Mucosa of gallbladder (tissue), 1 donor: Measurements from ENCODE around the gene DIP2A. TPM values are rescaled to one million over a fixed set of nuclear protein-coding genes. Genes with fewer than 3 reads are reported as not detected.
"Not testable (repeated sequence)": the region's sequence is repeated elsewhere in the genome, so short reads cannot be mapped to it uniquely, and the experiment has no call there.

Source experiments
- DNase-seq: peaks from one replicate; pipeline ENCODE4 v3.0.0-alpha.2; 2020; ENCODE audit warnings: low spot score
- total RNA-seq: library from RNA; stranded (reverse); gene quantifications from one replicate; pipeline ENCODE4 v1.2.1, GENCODE V29; 2021
- donor health status: DM: no; HTN: no; CAD: no.

DIP2A gene
- total RNA-seq, 1 donor from 2014 or later: 42.5 TPM

GRCh38 chr21:46426313-46427046, 32.2 kb upstream of the DIP2A start:
- no peak for DNase-seq

GRCh38 chr21:46427516-46427915, 31.2 kb upstream of the DIP2A start:
- DNase-seq: no peak

GRCh38 chr21:46428286-46428685, 30.4 kb upstream of the DIP2A start:
- no peak for DNase-seq

- no peak for DNase-seq
Observed at GRCh38 chr21:46428987-46429710, 29.5 kb upstream of the DIP2A start.

- DNase-seq: no peak
Observed at GRCh38 chr21:46429754-46430681, 28.7 kb upstream of the DIP2A start.

- no peak for DNase-seq
Observed at GRCh38 chr21:46431448-46431847, 27.2 kb upstream of the DIP2A start.

GRCh38 chr21:46431884-46432488, 26.7 kb upstream of the DIP2A start:
- DNase-seq: peak; percentile 16

- DNase-seq: not testable (repeated sequence)
Observed at GRCh38 chr21:46433116-46433515, 25.6 kb upstream of the DIP2A start.

- no peak for DNase-seq
Observed at GRCh38 chr21:46434322-46434958, 24.3 kb upstream of the DIP2A start.

GRCh38 chr21:46435786-46436227, 22.9 kb upstream of the DIP2A start:
- no peak for DNase-seq

GRCh38 chr21:46436621-46437020, 22.1 kb upstream of the DIP2A start:
- no peak for DNase-seq

- no peak for DNase-seq
Observed at GRCh38 chr21:46437096-46437498, 21.6 kb upstream of the DIP2A start.

- no peak for DNase-seq
Observed at GRCh38 chr21:46437511-46437910, 21.2 kb upstream of the DIP2A start.

- no peak for DNase-seq
Observed at GRCh38 chr21:46438241-46438640, 20.4 kb upstream of the DIP2A start.

GRCh38 chr21:46439906-46440305, 18.8 kb upstream of the DIP2A start:
- no peak for DNase-seq

GRCh38 chr21:46441331-46441730, 17.4 kb upstream of the DIP2A start:
- DNase-seq: no peak

- DNase-seq: no peak
Observed at GRCh38 chr21:46441961-46442498, 16.7 kb upstream of the DIP2A start.

- no peak for DNase-seq
Observed at GRCh38 chr21:46442938-46443337, 15.8 kb upstream of the DIP2A start.

GRCh38 chr21:46443910-46444309, 14.8 kb upstream of the DIP2A start:
- no peak for DNase-seq

GRCh38 chr21:46448108-46448507, 10.6 kb upstream of the DIP2A start:
- DNase-seq: no peak

- not testable (repeated sequence) for DNase-seq
Observed at GRCh38 chr21:46448855-46449254, 9.8 kb upstream of the DIP2A start.
